H1 (cell line): Measurements from ENCODE around the gene CORO6. TPM values are rescaled to one million over a fixed set of nuclear protein-coding genes. Genes with fewer than 3 reads are reported as not detected.

Experiments
- CTCF ChIA-PET: fragments of 300-600 bp; sonication (Branson Sonifier 250); formaldehyde crosslinking; loops from one replicate; lab custom pipeline; 2021; ENCODE audit not compliant: partially characterized antibody; lab: Charles Lee
- POLR2A ChIA-PET: fragments of 300-600 bp; sonication (Branson Sonifier 250); formaldehyde crosslinking; loops from one replicate; lab custom pipeline; 2021; ENCODE audit warnings: inconsistent platforms; ENCODE audit not compliant: partially characterized antibody; lab: Charles Lee
- DNase-seq, 2 experiments: peaks; one replicate each; pipeline versions ENCODE4 v3.0.0 to v3.0.0-alpha.2; 2010 to 2022; ENCODE audit warnings: low spot score in 2 of 2, low read depth in 1 of 2, mixed read lengths in 1 of 2
- FAIRE-seq: peaks from 2 replicates; lab custom pipeline; 2011; peaks lifted over from hg19 to GRCh38; lab: Jason Lieb, UNC
- H2AFZ ChIP-seq: 2 replicates; pipeline ENCODE4 v1.8.1; 2012; ENCODE audit warnings: low read length, inconsistent platforms
- H2AK5ac ChIP-seq: 2 replicates; pipeline ENCODE4 v1.6.1; 2013; ENCODE audit warnings: low read depth, low read length
- H2BK120ac ChIP-seq: replicated peaks from 2 replicates; pipeline ENCODE3; 2013; ENCODE audit warnings: low read depth, low read length, inconsistent platforms
- H2BK12ac ChIP-seq: 2 replicates; pipeline ENCODE4 v1.6.1; 2013; ENCODE audit warnings: low read depth, low read length
- H2BK15ac ChIP-seq: 2 replicates; pipeline ENCODE4 v1.6.1; 2013; ENCODE audit warnings: low read length
- H2BK20ac ChIP-seq: 2 replicates; pipeline ENCODE4 v1.6.1; 2013; ENCODE audit warnings: low read length
- H2BK5ac ChIP-seq: 2 replicates; pipeline ENCODE4 v1.6.1; 2013; ENCODE audit warnings: low read depth, low read length
- H3K14ac ChIP-seq: 2 replicates; pipeline ENCODE4 v1.6.1; 2013; ENCODE audit warnings: inconsistent platforms; ENCODE audit not compliant: insufficient read length
- H3K18ac ChIP-seq: 2 replicates; pipeline ENCODE4 v1.6.1; 2013; ENCODE audit warnings: low read length; ENCODE audit errors: extremely low read depth
- H3K23ac ChIP-seq: 2 replicates; pipeline ENCODE4 v1.6.1; 2013; ENCODE audit warnings: inconsistent platforms; ENCODE audit not compliant: insufficient read length
- H3K23me2 ChIP-seq: 2 replicates; pipeline ENCODE4 v1.6.1; 2013; ENCODE audit warnings: low read depth, low read length
- H3K27ac ChIP-seq: 2 replicates; pipeline ENCODE4 v1.6.1; 2011; ENCODE audit warnings: low read depth, low read length, inconsistent platforms
- H3K27me3 ChIP-seq, 4 experiments: replicated peaks in 1 of 4; 1 replicate in 1 of 4; 2 replicates in 3 of 4; pipeline versions ENCODE4 v1.6.1 to v1.8.1; 2011 to 2013; ENCODE audit warnings: low read length in 3 of 4, mild to moderate bottlenecking in 3 of 4, inconsistent platforms in 2 of 4, mixed read lengths in 2 of 4, moderate library complexity in 1 of 4; ENCODE audit not compliant: control insufficient read depth in 3 of 4, insufficient read depth in 3 of 4; ENCODE audit errors: extremely low read depth in 1 of 4
- H3K36me3 ChIP-seq, 4 experiments: 2 replicates each; pipeline versions ENCODE4 v1.6.1 to v1.8.1; 2011 to 2013; ENCODE audit warnings: mild to moderate bottlenecking in 4 of 4, low read length in 3 of 4, moderate library complexity in 2 of 4, control low read depth in 1 of 4, inconsistent platforms in 1 of 4; ENCODE audit not compliant: insufficient read depth in 4 of 4, control insufficient read depth in 2 of 4
- H3K4ac ChIP-seq: replicated peaks from 2 replicates; pipeline ENCODE3; 2013; ENCODE audit warnings: low read length, low read depth, mixed read lengths, inconsistent platforms; ENCODE audit not compliant: insufficient read length
- H3K4me1 ChIP-seq, 4 experiments: replicated peaks in 1 of 4; 1 replicate in 1 of 4; 2 replicates in 3 of 4; pipeline versions ENCODE4 v1.6.1 to v1.8.1; 2011 to 2013; ENCODE audit warnings: low read length in 3 of 4, inconsistent platforms in 2 of 4, mixed read lengths in 1 of 4; ENCODE audit not compliant: insufficient read depth in 4 of 4, control insufficient read depth in 3 of 4
- H3K4me2 ChIP-seq, 2 experiments: 2 replicates each; pipeline versions ENCODE4 v1.6.1 to v1.8.1; 2011 to 2013; ENCODE audit warnings: low read depth in 2 of 2, low read length in 2 of 2, control low read depth in 1 of 2, inconsistent platforms in 1 of 2, mild to moderate bottlenecking in 1 of 2; ENCODE audit not compliant: insufficient read depth in 1 of 2
- H3K4me3 ChIP-seq, 4 experiments: fragments of 200-600, 300-600 bp in 1 of 4; sonication (generic), shearing (Covaris generic), sonication (Bioruptor Twin) in 1 of 4; 2 replicates each; pipeline versions ENCODE4 v1.5.1 to v1.8.1; 2011 to 2016; ENCODE audit warnings: low read length in 4 of 4, low read depth in 3 of 4, control low read depth in 2 of 4, inconsistent platforms in 2 of 4, mild to moderate bottlenecking in 2 of 4, mixed read lengths in 1 of 4, moderate library complexity in 1 of 4; ENCODE audit not compliant: insufficient read depth in 2 of 4; ENCODE audit errors: extremely low read depth in 1 of 4
- H3K56ac ChIP-seq: replicated peaks from 2 replicates; pipeline ENCODE3; 2013; ENCODE audit warnings: low read depth, mild to moderate bottlenecking, mixed read lengths, low read length, inconsistent platforms; ENCODE audit not compliant: insufficient read length
- H3K79me1 ChIP-seq: 2 replicates; pipeline ENCODE4 v1.6.1; 2013; ENCODE audit warnings: low read depth, low read length, control low read depth
- H3K79me2 ChIP-seq, 2 experiments: 2 replicates each; pipeline versions ENCODE4 v1.6.1 to v1.8.1; 2012 to 2013; ENCODE audit warnings: low read length in 2 of 2, mild to moderate bottlenecking in 2 of 2, inconsistent platforms in 1 of 2; ENCODE audit not compliant: insufficient read depth in 2 of 2, control insufficient read depth in 1 of 2
- H3K9ac ChIP-seq, 4 experiments: replicated peaks in 1 of 4; 1 replicate in 1 of 4; 2 replicates in 3 of 4; pipeline versions ENCODE4 v1.6.1 to v1.8.1; 2011 to 2013; ENCODE audit warnings: low read depth in 3 of 4, low read length in 3 of 4, control low read depth in 2 of 4, mild to moderate bottlenecking in 2 of 4, moderate library complexity in 2 of 4, inconsistent platforms in 1 of 4; ENCODE audit errors: extremely low read depth in 1 of 4
- H3K9me3 ChIP-seq, 2 experiments: 2 replicates each; pipeline versions ENCODE4 v1.6.1 to v1.8.1; 2012 to 2013; ENCODE audit warnings: mild to moderate bottlenecking in 2 of 2, moderate library complexity in 2 of 2, control low read depth in 1 of 2, inconsistent platforms in 1 of 2, low read depth in 1 of 2, low read length in 1 of 2, mixed read lengths in 1 of 2; ENCODE audit not compliant: insufficient read depth in 2 of 2
- H4K20me1 ChIP-seq, 2 experiments: replicated peaks in 1 of 2; 2 replicates each; pipeline versions ENCODE3 to v1.8.1; 2011 to 2013; ENCODE audit warnings: inconsistent platforms in 2 of 2, low read length in 2 of 2, mild to moderate bottlenecking in 1 of 2; ENCODE audit not compliant: insufficient read depth in 2 of 2, control insufficient read depth in 1 of 2
- H4K5ac ChIP-seq: 2 replicates; pipeline ENCODE4 v1.6.1; 2013; ENCODE audit warnings: low read length, low read depth, mixed read lengths, inconsistent platforms; ENCODE audit not compliant: insufficient read length
- H4K8ac ChIP-seq: 2 replicates; pipeline ENCODE4 v1.8.0; 2013; ENCODE audit warnings: mild to moderate bottlenecking, moderate library complexity, low read length, inconsistent platforms; ENCODE audit not compliant: insufficient read depth; ENCODE audit errors: extremely low read depth
- H4K91ac ChIP-seq: replicated peaks from 2 replicates; pipeline ENCODE3; 2013; ENCODE audit warnings: low read length, mixed read lengths, inconsistent platforms; ENCODE audit not compliant: insufficient read length
- BACH1 ChIP-seq: IDR thresholded peaks from 2 replicates; pipeline ENCODE4 v1.6.1; 2012; ENCODE audit warnings: low read length, improper control_type of control experiment
- CTBP2 ChIP-seq: IDR thresholded peaks from 2 replicates; pipeline ENCODE4 v1.7.0; 2011; ENCODE audit warnings: borderline replicate concordance, mild to moderate bottlenecking, moderate library complexity, mixed read lengths, low read length; ENCODE audit not compliant: insufficient read depth, insufficient read length
- EZH2 ChIP-seq: fragments of 200-600 bp; sonication (generic); IDR thresholded peaks from 2 replicates; pipeline ENCODE4 v1.7.1; 2012; ENCODE audit warnings: low read depth, mild to moderate bottlenecking, moderate library complexity, low read length, inconsistent platforms; ENCODE audit not compliant: severe bottlenecking
- GTF2F1 ChIP-seq: IDR thresholded peaks from 2 replicates; pipeline ENCODE4 v1.6.1; 2012; ENCODE audit warnings: low read depth, low read length, improper control_type of control experiment, borderline replicate concordance
- KDM5A ChIP-seq: fragments of 200-600 bp; IDR thresholded peaks from 2 replicates; pipeline ENCODE4 v1.7.1; 2012; ENCODE audit warnings: mild to moderate bottlenecking, low read length, inconsistent platforms, mixed read lengths
- NRF1 ChIP-seq: IDR thresholded peaks from 2 replicates; pipeline ENCODE4 v1.6.1; 2011; ENCODE audit warnings: mild to moderate bottlenecking, low read depth, low read length, improper control_type of control experiment
- POLR2AphosphoS5 ChIP-seq: IDR thresholded peaks from 2 replicates; pipeline ENCODE4 v1.6.1; 2011; ENCODE audit warnings: low read depth, low read length
- POU5F1 ChIP-seq: IDR thresholded peaks from 2 replicates; pipeline ENCODE4 v1.6.1; 2011; ENCODE audit warnings: low read depth, mild to moderate bottlenecking, low read length, moderate library complexity
- RBBP5 ChIP-seq: IDR thresholded peaks from 2 replicates; pipeline ENCODE4 v1.7.1; 2012; ENCODE audit warnings: low read depth, mild to moderate bottlenecking, inconsistent platforms, low read length, moderate library complexity, borderline replicate concordance
- RFX5 ChIP-seq: IDR thresholded peaks from 2 replicates; pipeline ENCODE4 v1.6.1; 2011; ENCODE audit warnings: low read depth, low read length, improper control_type of control experiment, borderline replicate concordance
- RXRA ChIP-seq: IDR thresholded peaks from 2 replicates; pipeline ENCODE4 v1.6.1; 2011; ENCODE audit warnings: low read depth, mild to moderate bottlenecking, low read length, moderate library complexity; ENCODE audit not compliant: insufficient read depth
- SAP30 ChIP-seq: fragments of 300-600 bp; sonication (generic); IDR thresholded peaks from 2 replicates; pipeline ENCODE4 v1.7.1; 2012; ENCODE audit warnings: low read length, moderate library complexity, mild to moderate bottlenecking, inconsistent platforms; ENCODE audit not compliant: insufficient read depth, insufficient replicate concordance
- TAF7 ChIP-seq: optimal IDR thresholded peaks from 2 replicates; pipeline ENCODE3; 2011; ENCODE audit warnings: low read depth, mild to moderate bottlenecking, inconsistent platforms, low read length, moderate library complexity, borderline replicate concordance
- WGBS, 2 experiments: shearing (Covaris generic) in 1 of 2; methylation state at CpG; one replicate each; pipeline versions ENCODE4 v1.1.6 to v1.1.7; 2013 to 2015; ENCODE audit warnings: low lambda C conversion rate in 2 of 2, mixed read lengths in 2 of 2, inconsistent platforms in 1 of 2, low coverage in 1 of 2, missing lambda C conversion rate in 1 of 2; ENCODE audit not compliant: insufficient replicate concordance in 2 of 2, insufficient coverage in 1 of 2, insufficient read length in 1 of 2; ENCODE audit errors: extremely low coverage in 1 of 2, missing lambda C conversion rate in 1 of 2; 5-methylcytosine and 5-hydroxymethylcytosine counted together
- polyA plus RNA-seq, 7 experiments: library from polyadenylated mRNA; depleted of rRNA in 3 of 7; stranded (reverse) in 5 of 7; unstranded in 2 of 7; fragments of >200 nt in 5 of 7; fragments of 200-250 nt in 2 of 7; gene quantifications; 1 replicate in 5 of 7; 2 replicates in 1 of 7; 4 replicates in 1 of 7; pipeline versions ENCODE4 v1.2.1 to v1.2.3, GENCODE V29; 2011 to 2013; ENCODE audit warnings: missing spikeins in 2 of 7, mixed read lengths in 2 of 7
- total RNA-seq: library from RNA; stranded (reverse); fragmentation: NEBNext Ultra II Directional; extraction: Animal tissue kit (Norgen Biotek cat#: 25700); gene quantifications from 2 replicates; pipeline ENCODE4 v1.2.1, GENCODE V29; 2021

Gene CORO6
- total and polyA plus RNA-seq, 2 of the 8 experiments (the other 6 are each of a cell fraction or from before 2014, with no cell fraction given), result 2.5 to 8.6 TPM

- DNase-seq (no peak), FAIRE-seq (no peak)
- Histone ChIP-seq H2BK120ac (no peak overlapping the region), H3K23me2 (no peaks in the 10 kb centered on the region), H3K27me3 (no peaks in the 10 kb centered on the region), H3K79me1 (peaks cover 16% of the 10 kb centered on the region), H2BK15ac (no peak overlapping the region), H3K27ac (no peak overlapping the region), H2BK20ac (no peak overlapping the region), H3K9ac (no peak overlapping the region), H3K79me2 (peaks cover 0 to 26% of the 10 kb centered on the region in 2 experiments; a peak in 2 of 4 replicates), H3K18ac (no peak overlapping the region), H3K4me1 (peaks cover 7 to 16% (median 13%) of the 10 kb centered on the region in 4 experiments), H2AFZ (no peak overlapping the region), H2AK5ac (no peak overlapping the region), H3K9me3 (no peaks in the 10 kb centered on the region), H3K36me3 (peaks cover 0 to 12% (median 6%) of the 10 kb centered on the region in 4 experiments; a peak in 3 of 8 replicates), H2BK12ac (no peak overlapping the region), H3K4me2 (no peak overlapping the region), H4K91ac (no peak overlapping the region), H4K20me1 (peaks cover 5 to 26% of the 10 kb centered on the region in 2 experiments), H3K14ac (no peak overlapping the region), H3K4ac (no peak overlapping the region), H2BK5ac (no peak overlapping the region), H3K23ac (no peak overlapping the region), H4K5ac (no peak overlapping the region), H3K56ac (no peak overlapping the region), H4K8ac (no peak overlapping the region), H3K4me3 (no peak overlapping the region)
- ChIA-PET POLR2A (interaction anchor here (1.6 to 5.1 kb wide), 2 partner anchors 9 to 10 kb away, joined by 3 to 19 read pairs; partner anchors contain the start of gene ANKRD13B), CTCF (interaction anchor here (1.7 to 15.3 kb wide), 7 partner anchors 10 to 37 kb away, joined by 4 to 193 read pairs (median 19); partner anchors contain the start of genes ABHD15, ANKRD13B, CORO6 and TP53I13)
- 85% methylated on average over 10 of the region's 10 CpGs; no CpG with 5 or more reads in 1 of the 2 experiments for WGBS, 2 experiments
- no peak for TF ChIP-seq RFX5
- TF ChIP-seq RBBP5, result no peak
- TF ChIP-seq POU5F1, result no peak
- TF ChIP-seq GTF2F1, result no peak
- no peak for TF ChIP-seq EZH2
- no peak for TF ChIP-seq RXRA
- no peak for TF ChIP-seq KDM5A
- no peak for TF ChIP-seq NRF1
- TF ChIP-seq TAF7, result no peak
- TF ChIP-seq POLR2AphosphoS5, result no peak
- no peak for TF ChIP-seq SAP30
- no peak for TF ChIP-seq CTBP2
- no peak for TF ChIP-seq BACH1
Observed at GRCh38 chr17:29582254-29582765, 40.4 kb downstream of the CORO6 start.
